Peyer's patch (tissue), 4 donors: ENCODE measurements around the gene FLT3LG.
A peak's percentile ranks its signal among the peaks of the same experiment; 100 is the strongest.

Experiments used
- POLR2A ChIP-seq, 2 donors: fragments of 450-650 bp; IDR thresholded peaks; one replicate each; pipeline ENCODE4 v1.5.1; 2017; ENCODE audit warnings: antibody characterized with exemption in 2 of 2, mild to moderate bottlenecking in 2 of 2, moderate library complexity in 2 of 2
- TF ChIP-seq, protein P1 (sequence below), 6 experiments: fragments of 450-650 bp in 4 of 6; fragments of 200-600 bp in 2 of 6; sonication (generic) in 1 of 6; IDR thresholded peaks; one replicate each; pipeline ENCODE4 v1.5.1; 2017 to 2019; ENCODE audit warnings: antibody characterized with exemption in 6 of 6, mild to moderate bottlenecking in 3 of 6, moderate library complexity in 1 of 6

DNA sequence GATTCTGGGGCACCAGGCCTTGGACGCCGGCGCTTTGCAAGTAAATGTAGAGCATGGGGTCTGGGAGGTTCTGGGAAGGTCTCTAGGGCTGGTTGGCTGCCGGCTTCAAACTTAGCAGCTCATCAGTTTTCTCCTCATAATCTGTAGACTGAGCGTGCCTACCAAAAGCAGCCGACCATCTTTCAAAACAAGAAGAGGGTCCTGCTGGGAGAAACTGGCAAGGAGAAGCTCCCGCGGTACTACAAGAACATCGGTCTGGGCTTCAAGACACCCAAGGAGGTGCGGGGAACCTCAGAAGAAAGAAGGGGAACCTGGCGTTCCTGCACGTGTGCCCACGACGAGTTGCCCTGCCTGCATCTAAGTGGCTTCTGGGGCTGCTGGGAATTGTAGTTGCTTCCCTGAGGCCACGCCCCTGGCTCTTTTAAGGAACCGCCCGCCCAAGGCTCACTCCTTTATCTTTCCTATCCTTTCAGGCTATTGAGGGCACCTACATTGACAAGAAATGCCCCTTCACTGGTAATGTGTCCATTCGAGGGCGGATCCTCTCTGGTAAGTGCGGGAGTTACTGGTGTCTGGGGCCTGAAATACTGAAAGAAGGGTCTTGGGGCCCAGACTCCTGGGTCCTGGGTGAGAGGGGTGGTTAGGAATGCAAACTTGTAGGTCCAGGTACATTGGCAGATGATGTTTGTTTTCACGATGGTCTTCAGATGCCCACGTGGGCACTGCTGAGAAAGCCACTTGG, 23.2 kb downstream of the FLT3LG start:
- TF ChIP-seq, protein P1, sequence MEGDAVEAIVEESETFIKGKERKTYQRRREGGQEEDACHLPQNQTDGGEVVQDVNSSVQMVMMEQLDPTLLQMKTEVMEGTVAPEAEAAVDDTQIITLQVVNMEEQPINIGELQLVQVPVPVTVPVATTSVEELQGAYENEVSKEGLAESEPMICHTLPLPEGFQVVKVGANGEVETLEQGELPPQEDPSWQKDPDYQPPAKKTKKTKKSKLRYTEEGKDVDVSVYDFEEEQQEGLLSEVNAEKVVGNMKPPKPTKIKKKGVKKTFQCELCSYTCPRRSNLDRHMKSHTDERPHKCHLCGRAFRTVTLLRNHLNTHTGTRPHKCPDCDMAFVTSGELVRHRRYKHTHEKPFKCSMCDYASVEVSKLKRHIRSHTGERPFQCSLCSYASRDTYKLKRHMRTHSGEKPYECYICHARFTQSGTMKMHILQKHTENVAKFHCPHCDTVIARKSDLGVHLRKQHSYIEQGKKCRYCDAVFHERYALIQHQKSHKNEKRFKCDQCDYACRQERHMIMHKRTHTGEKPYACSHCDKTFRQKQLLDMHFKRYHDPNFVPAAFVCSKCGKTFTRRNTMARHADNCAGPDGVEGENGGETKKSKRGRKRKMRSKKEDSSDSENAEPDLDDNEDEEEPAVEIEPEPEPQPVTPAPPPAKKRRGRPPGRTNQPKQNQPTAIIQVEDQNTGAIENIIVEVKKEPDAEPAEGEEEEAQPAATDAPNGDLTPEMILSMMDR (IDR thresholded peaks at IDR 0.05), result no peak
- peak; percentile 15 to 59 for TF ChIP-seq POLR2A (IDR thresholded peaks at IDR 0.05)
